Mesendoderm (in vitro differentiated cells): ENCODE results near the gene PIWIL4.

Source experiments
- DNase-seq: peaks from one replicate; pipeline ENCODE4 v3.0.0; 2013
- H2AK5ac ChIP-seq: 2 replicates; pipeline ENCODE4 v1.6.1; 2013; ENCODE audit warnings: low read length, inconsistent platforms
- H2BK120ac ChIP-seq: 2 replicates; pipeline ENCODE4 v1.6.1; 2013; ENCODE audit warnings: low read depth, mild to moderate bottlenecking, low read length, moderate library complexity, mixed read lengths
- H2BK15ac ChIP-seq: replicated peaks from 2 replicates; pipeline ENCODE4 v1.6.1; 2013; ENCODE audit warnings: low read depth, mild to moderate bottlenecking, moderate library complexity
- H2BK5ac ChIP-seq: 2 replicates; pipeline ENCODE4 v1.6.1; 2013; ENCODE audit warnings: low read length, inconsistent platforms
- H3K18ac ChIP-seq: 2 replicates; pipeline ENCODE4 v1.6.1; 2013; ENCODE audit warnings: mild to moderate bottlenecking, low read length, mixed read lengths
- H3K23ac ChIP-seq: one replicate; pipeline ENCODE4 v1.6.1; 2013; ENCODE audit warnings: low read length
- H3K27ac ChIP-seq: 2 replicates; pipeline ENCODE4 v1.5.1; 2013; ENCODE audit warnings: low read depth, mild to moderate bottlenecking, inconsistent platforms, low read length, moderate library complexity
- H3K27me3 ChIP-seq: 2 replicates; pipeline ENCODE4 v1.6.1; 2013; ENCODE audit warnings: low read length, control low read depth, mild to moderate bottlenecking, inconsistent platforms; ENCODE audit not compliant: insufficient read depth, poor library complexity
- H3K36me3 ChIP-seq: 2 replicates; pipeline ENCODE4 v1.6.1; 2013; ENCODE audit warnings: low read length, inconsistent platforms; ENCODE audit not compliant: control insufficient read depth, insufficient read depth
- H3K4ac ChIP-seq: one replicate; pipeline ENCODE4 v1.6.1; 2013; ENCODE audit warnings: low read depth, mild to moderate bottlenecking, low read length, moderate library complexity
- H3K4me1 ChIP-seq: 2 replicates; pipeline ENCODE4 v1.6.1; 2013; ENCODE audit warnings: low read depth, low read length, inconsistent platforms; ENCODE audit not compliant: control insufficient read depth
- H3K4me2 ChIP-seq: 2 replicates; pipeline ENCODE4 v1.6.1; 2013; ENCODE audit warnings: low read length
- H3K4me3 ChIP-seq: 2 replicates; pipeline ENCODE4 v1.5.1; 2013; ENCODE audit warnings: mild to moderate bottlenecking, low read length
- H3K56ac ChIP-seq: one replicate; pipeline ENCODE4 v1.6.1; 2013; ENCODE audit warnings: low read length
- H3K79me1 ChIP-seq: 2 replicates; pipeline ENCODE4 v1.6.1; 2013; ENCODE audit warnings: low read length, inconsistent platforms
- H3K79me2 ChIP-seq: 2 replicates; pipeline ENCODE4 v1.6.1; 2013; ENCODE audit warnings: mild to moderate bottlenecking, low read length; ENCODE audit not compliant: control insufficient read depth, insufficient read depth
- H3K9ac ChIP-seq: 2 replicates; pipeline ENCODE4 v1.6.1; 2013; ENCODE audit warnings: low read length, inconsistent platforms
- H4K5ac ChIP-seq: one replicate; pipeline ENCODE4 v1.6.1; 2013; ENCODE audit warnings: low read length
- H4K8ac ChIP-seq: one replicate; pipeline ENCODE4 v1.6.1; 2013; ENCODE audit warnings: low read depth, mild to moderate bottlenecking, control low read depth, low read length, moderate library complexity
- WGBS: extraction: QIAGEN DNeasy Blood & Tissue Kit; methylation state at CpG from one replicate; pipeline ENCODE4 v1.1.7; 2013; ENCODE audit warnings: low lambda C conversion rate, missing lambda C conversion rate; ENCODE audit not compliant: insufficient coverage; ENCODE audit errors: extremely low coverage; 5-methylcytosine and 5-hydroxymethylcytosine counted together

The PIWIL4 gene

DNA sequence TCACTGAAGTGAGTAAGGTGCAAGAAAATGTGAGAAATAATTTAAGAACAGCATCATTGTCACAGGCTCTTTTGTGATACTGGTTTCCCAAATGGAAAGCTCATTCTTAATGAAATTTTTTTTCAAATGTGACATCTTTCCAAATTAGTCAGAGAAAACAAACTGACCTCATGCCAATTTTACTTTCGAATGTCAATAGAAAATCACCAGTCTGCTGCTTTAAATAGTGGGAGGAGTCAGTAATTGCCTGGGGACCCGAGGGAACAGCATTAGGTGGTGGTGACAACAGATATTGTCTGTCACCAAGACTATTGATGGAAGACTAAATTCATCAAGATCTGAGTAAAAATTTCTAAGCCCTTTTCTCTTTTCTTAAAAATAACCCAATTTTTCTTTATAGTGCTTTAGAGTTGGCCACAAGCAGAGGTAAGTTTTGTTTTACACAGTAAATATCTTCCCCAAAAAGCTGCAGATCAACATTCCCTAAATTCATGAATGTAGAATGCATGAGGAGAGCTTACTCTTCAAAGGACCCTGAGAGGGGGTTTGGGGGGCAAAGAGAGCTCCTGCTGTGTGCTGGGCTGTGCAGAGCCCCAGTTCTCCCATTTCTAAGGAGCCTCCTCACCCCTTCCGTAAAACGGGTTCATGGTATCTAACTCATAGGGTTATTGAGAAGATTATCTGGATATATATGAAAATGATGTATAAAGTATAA lies 95.1 kb downstream of the PIWIL4 start:
- Histone ChIP-seq H3K79me2 (peaks cover 3% of the 10 kb centered on the region), H3K4ac (peak overlapping the region; percentile 43), H3K27ac (no peak overlapping the region), H3K4me1 (peaks cover 3% of the 10 kb centered on the region), H3K56ac (no peak overlapping the region), H3K79me1 (peaks cover 2% of the 10 kb centered on the region), H3K4me3 (no peak overlapping the region), H3K27me3 (no peaks in the 10 kb centered on the region), H2BK15ac (no peak overlapping the region), H2BK5ac (no peak overlapping the region), H4K8ac (no peak overlapping the region), H3K18ac (peak overlapping the region; percentile 86), H3K36me3 (peaks cover 5% of the 10 kb centered on the region), H4K5ac (no peak overlapping the region), H3K9ac (no peak overlapping the region), H3K23ac (no peak overlapping the region), H2BK120ac (no peak overlapping the region), H3K4me2 (no peak overlapping the region), H2AK5ac (no peak overlapping the region)
- peak; percentile 63 for DNase-seq
- no CpG with 5 or more reads among the region's 4 CpGs for WGBS

GRCh38 chr11:94662846-94663390 lies 95.8 kb downstream of the PIWIL4 start:
- H2BK5ac ChIP-seq = no peak overlapping the region
- no peaks in the 10 kb centered on the region for H3K27me3 ChIP-seq
- H3K36me3 ChIP-seq = peaks cover 2% of the 10 kb centered on the region
- H3K27ac ChIP-seq = no peak overlapping the region
- H3K9ac ChIP-seq = no peak overlapping the region
- no peak overlapping the region for H3K4me3 ChIP-seq
- no peaks in the 10 kb centered on the region for H3K4me1 ChIP-seq
- no peak overlapping the region for H4K8ac ChIP-seq
- H3K18ac ChIP-seq = no peak overlapping the region
- H3K4me2 ChIP-seq = no peak overlapping the region
- no peak overlapping the region for H3K56ac ChIP-seq
- DNase-seq = no peak
- H2AK5ac ChIP-seq = no peak overlapping the region
- no CpG with 5 or more reads among the region's 2 CpGs for WGBS
- H3K79me2 ChIP-seq = peaks cover 3% of the 10 kb centered on the region
- no peak overlapping the region for H3K23ac ChIP-seq
- H2BK120ac ChIP-seq = no peak overlapping the region
- peaks cover 2% of the 10 kb centered on the region for H3K79me1 ChIP-seq
- H2BK15ac ChIP-seq = no peak overlapping the region
- H4K5ac ChIP-seq = no peak overlapping the region
- no peak overlapping the region for H3K4ac ChIP-seq

- Histone ChIP-seq H3K79me1 (peaks cover 2% of the 10 kb centered on the region), H3K23ac (no peak overlapping the region), H2AK5ac (no peak overlapping the region), H4K5ac (no peak overlapping the region), H4K8ac (no peak overlapping the region), H2BK5ac (no peak overlapping the region), H3K9ac (no peak overlapping the region), H2BK15ac (no peak overlapping the region), H3K4me1 (no peaks in the 10 kb centered on the region), H2BK120ac (no peak overlapping the region), H3K4me3 (no peak overlapping the region), H3K36me3 (peaks cover 2% of the 10 kb centered on the region), H3K79me2 (peaks cover 3% of the 10 kb centered on the region), H3K18ac (no peak overlapping the region), H3K56ac (no peak overlapping the region), H3K4me2 (no peak overlapping the region), H3K27ac (no peak overlapping the region), H3K4ac (peak overlapping the region; percentile 41), H3K27me3 (no peaks in the 10 kb centered on the region)
- no peak for DNase-seq
Measured at GRCh38 chr11:94664346-94664745, 97.2 kb downstream of the PIWIL4 start.

DNA sequence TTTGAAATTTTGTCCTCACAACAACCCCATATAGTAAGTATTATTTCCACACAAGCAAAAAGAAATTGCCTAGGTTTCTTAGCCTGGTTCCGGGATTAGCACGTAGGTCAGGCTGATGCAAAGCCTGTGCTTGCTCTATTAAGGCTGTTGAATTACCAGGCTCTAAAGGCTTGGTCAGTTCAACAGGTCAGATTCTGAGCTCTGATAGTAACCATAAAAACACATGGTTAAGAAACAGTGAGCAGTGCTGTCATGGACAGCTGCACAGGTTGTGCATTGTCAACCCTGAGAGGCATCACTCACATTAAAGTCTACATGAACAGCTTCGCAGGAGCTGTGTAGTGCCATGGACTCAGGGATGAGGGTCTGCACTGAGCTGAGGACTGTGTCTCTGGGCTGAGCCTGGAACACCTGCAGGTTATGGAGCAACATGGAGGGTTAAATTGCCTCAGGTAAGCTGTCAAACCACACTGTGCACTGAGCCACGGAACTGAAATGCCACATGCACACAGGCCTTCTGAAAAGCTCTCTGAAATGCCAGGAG lies 98.0 kb downstream of the PIWIL4 start:
- H3K4ac ChIP-seq = no peak overlapping the region
- H2BK15ac ChIP-seq = no peak overlapping the region
- no peak for DNase-seq
- H3K27ac ChIP-seq = no peak overlapping the region
- no peak overlapping the region for H3K4me3 ChIP-seq
- H3K18ac ChIP-seq = no peak overlapping the region
- no peak overlapping the region for H3K23ac ChIP-seq
- no peaks in the 10 kb centered on the region for H3K27me3 ChIP-seq
- no peak overlapping the region for H4K5ac ChIP-seq
- no peak overlapping the region for H2AK5ac ChIP-seq
- H3K79me1 ChIP-seq = peaks cover 2% of the 10 kb centered on the region
- peak overlapping the region; percentile 12 for H3K56ac ChIP-seq
- H3K9ac ChIP-seq = no peak overlapping the region
- H3K4me2 ChIP-seq = no peak overlapping the region
- WGBS = no CpG with 5 or more reads among the region's 4 CpGs
- no peak overlapping the region for H2BK120ac ChIP-seq
- no peak overlapping the region for H2BK5ac ChIP-seq
- H3K4me1 ChIP-seq = no peaks in the 10 kb centered on the region
- H4K8ac ChIP-seq = no peak overlapping the region
- peaks cover 2% of the 10 kb centered on the region for H3K36me3 ChIP-seq
- peaks cover 3% of the 10 kb centered on the region for H3K79me2 ChIP-seq

DNA sequence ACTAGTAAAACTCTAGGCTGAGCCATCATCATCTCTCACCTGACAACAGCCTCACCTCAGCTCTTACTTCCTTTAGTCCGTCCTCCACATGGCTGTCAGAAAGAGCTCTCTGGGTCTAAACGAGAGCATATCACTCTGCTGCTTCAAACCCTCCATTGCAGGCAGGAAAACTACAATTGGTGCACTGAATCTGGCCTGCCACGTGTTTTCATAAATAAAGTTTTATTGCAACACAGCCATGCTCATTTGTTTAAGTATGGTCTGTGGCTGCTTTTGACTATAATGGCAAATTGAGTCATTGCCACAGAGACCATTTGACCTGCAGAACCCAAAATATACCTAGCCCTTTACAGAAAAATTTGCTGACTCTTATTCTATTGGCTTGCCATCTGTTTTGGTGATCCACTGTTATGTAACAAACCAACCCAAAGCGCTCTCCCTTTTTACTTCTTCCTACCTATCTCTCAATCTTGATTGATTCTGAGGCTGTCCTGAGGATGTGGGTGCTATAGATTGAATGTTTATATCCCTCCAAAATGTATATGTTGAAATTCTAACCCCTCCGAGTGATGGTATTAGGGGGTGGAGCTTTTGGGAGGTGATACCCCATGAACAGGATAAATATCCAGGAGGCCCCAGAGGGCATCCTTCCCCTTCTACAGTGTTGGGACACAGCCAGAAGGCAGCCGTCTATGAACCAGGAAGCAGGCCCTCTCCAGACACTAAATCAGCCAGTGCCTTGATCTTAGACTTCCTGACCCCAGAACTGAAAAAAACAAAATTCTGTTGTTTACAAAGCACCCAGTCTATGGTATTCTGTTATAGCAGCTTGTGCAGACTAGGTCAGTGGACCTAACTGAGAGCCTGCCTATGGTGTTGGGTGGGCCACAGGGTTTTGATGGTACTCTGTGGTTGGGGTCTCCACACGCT lies 99.9 kb downstream of the PIWIL4 start:
- Histone ChIP-seq H3K23ac (no peak overlapping the region), H4K5ac (no peak overlapping the region), H3K4me2 (no peak overlapping the region), H2BK120ac (no peak overlapping the region), H3K27ac (no peak overlapping the region), H3K79me1 (peaks cover 2% of the 10 kb centered on the region), H2AK5ac (no peak overlapping the region), H3K27me3 (no peaks in the 10 kb centered on the region), H3K18ac (no peak overlapping the region), H3K9ac (no peak overlapping the region), H3K4me3 (no peak overlapping the region), H4K8ac (no peak overlapping the region), H2BK5ac (no peak overlapping the region), H3K56ac (no peak overlapping the region), H3K4ac (no peak overlapping the region), H3K79me2 (peaks cover 3% of the 10 kb centered on the region), H2BK15ac (no peak overlapping the region), H3K4me1 (no peaks in the 10 kb centered on the region), H3K36me3 (peaks cover 2% of the 10 kb centered on the region)
- no CpG with 5 or more reads among the region's 7 CpGs for WGBS
- no peak for DNase-seq
